Adipocyte (in vitro differentiated cells): Measurements from ENCODE around the gene CA5A.
"Not testable (repeated sequence)": the region's sequence is repeated elsewhere in the genome, so short reads cannot be mapped to it uniquely, and the experiment has no call there.

Source experiments
- DNase-seq: peaks from one replicate; pipeline ENCODE4 v3.0.0-alpha.2; 2015; ENCODE audit warnings: low read depth
- H3K27me3 ChIP-seq: replicated peaks from 2 replicates; pipeline ENCODE4 v1.7.0; 2013; ENCODE audit warnings: mild to moderate bottlenecking, low read length, moderate library complexity; ENCODE audit not compliant: control insufficient read depth, insufficient read depth
- H3K36me3 ChIP-seq: 2 replicates; pipeline ENCODE4 v1.7.0; 2013; ENCODE audit warnings: low read length, mild to moderate bottlenecking, moderate library complexity; ENCODE audit not compliant: control insufficient read depth, insufficient read depth, severe bottlenecking
- H3K4me1 ChIP-seq: 2 replicates; pipeline ENCODE4 v1.7.0; 2013; ENCODE audit warnings: mild to moderate bottlenecking, low read length, moderate library complexity; ENCODE audit not compliant: control insufficient read depth, insufficient read depth
- H3K4me3 ChIP-seq: 2 replicates; pipeline ENCODE4 v1.7.0; 2013; ENCODE audit warnings: mild to moderate bottlenecking, low read length, moderate library complexity
- H3K9ac ChIP-seq: 2 replicates; pipeline ENCODE4 v1.7.0; 2013; ENCODE audit warnings: mild to moderate bottlenecking, low read length, moderate library complexity
- H3K9me3 ChIP-seq: 2 replicates; pipeline ENCODE4 v1.7.0; 2013; ENCODE audit warnings: mild to moderate bottlenecking, low read length, moderate library complexity; ENCODE audit not compliant: control insufficient read depth

CA5A gene

DNA sequence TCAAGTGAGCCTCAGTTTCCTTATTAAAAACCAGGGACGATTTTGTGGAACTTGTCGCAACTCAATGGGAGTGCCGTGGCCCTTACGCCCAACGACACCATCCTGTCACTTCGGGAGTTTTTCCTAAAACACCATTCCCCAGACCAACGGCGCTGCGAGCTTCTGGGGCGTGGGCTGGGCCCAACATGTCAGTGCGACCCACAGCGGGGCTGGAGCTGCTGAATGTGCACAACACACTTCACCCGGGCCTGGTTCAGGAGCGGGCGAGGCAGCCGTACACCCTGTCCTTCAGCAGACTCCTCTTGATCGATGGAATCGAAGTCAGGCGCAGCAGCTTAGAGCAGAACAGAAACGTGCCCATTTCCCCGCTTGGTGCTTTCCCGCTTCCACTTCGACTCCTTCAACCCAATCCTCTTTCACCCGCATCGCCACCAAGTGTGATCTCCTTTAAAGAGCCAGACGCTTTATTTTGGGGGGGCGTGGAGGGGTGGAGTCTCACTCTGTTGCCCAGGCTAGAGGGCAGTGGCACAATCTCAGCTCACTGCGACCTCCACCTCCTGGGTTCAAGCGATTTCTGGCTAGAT is 53.8 kb downstream of the CA5A start:
- Histone ChIP-seq H3K4me3 (no peak overlapping the region), H3K36me3 (no peaks in the 10 kb centered on the region), H3K9me3 (no peaks in the 10 kb centered on the region), H3K4me1 (no peaks in the 10 kb centered on the region), H3K27me3 (peaks cover 37% of the 10 kb centered on the region), H3K9ac (no peak overlapping the region)
- no peak for DNase-seq

DNA sequence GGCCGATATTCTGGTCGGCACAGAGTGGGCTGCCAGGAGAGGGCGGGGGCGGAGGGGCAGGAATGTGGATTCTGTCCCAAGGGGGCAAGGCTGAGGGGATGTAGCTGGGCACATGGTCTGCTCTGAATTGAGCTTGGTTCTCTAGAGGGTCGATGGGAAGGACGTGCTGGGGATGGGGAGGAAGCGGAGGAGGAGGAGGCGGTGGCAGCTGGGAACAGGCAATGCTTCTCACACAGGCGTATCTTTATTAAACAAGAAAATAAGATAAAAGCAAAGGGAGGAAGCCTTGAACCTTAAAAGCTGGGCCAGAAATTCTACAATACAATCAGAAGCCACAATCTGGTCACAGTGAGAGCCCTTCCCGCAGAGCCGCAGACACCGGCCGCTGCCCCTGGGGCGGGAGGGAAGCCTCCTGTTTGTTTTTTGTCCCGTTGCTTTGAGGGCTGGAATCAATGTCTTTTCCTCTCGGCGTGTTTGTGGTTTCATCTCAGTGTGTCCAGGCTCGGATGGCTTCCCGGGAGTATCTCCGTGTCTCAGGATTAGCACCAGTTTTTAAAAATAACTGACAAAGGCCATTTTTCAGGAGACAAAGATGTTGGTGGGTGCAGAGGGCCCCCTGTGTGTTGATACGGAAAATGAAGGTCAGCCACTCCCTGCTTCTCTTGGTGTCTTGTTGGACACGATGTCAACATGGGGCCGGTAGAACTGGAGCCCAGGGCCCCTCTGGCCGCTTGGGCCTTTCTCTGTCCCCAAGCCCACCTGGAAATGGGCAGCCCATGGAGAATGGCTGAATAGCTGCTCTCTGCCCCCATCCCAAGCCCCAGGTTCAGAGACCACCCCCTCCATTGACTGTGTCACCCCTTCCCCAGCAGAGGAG is 54.8 kb downstream of the CA5A start:
- no peaks in the 10 kb centered on the region for H3K9me3 ChIP-seq
- no peak overlapping the region for H3K4me3 ChIP-seq
- H3K9ac ChIP-seq = no peak overlapping the region
- H3K4me1 ChIP-seq = no peaks in the 10 kb centered on the region
- DNase-seq = no peak
- H3K36me3 ChIP-seq = no peaks in the 10 kb centered on the region
- peaks cover 38% of the 10 kb centered on the region for H3K27me3 ChIP-seq

DNA sequence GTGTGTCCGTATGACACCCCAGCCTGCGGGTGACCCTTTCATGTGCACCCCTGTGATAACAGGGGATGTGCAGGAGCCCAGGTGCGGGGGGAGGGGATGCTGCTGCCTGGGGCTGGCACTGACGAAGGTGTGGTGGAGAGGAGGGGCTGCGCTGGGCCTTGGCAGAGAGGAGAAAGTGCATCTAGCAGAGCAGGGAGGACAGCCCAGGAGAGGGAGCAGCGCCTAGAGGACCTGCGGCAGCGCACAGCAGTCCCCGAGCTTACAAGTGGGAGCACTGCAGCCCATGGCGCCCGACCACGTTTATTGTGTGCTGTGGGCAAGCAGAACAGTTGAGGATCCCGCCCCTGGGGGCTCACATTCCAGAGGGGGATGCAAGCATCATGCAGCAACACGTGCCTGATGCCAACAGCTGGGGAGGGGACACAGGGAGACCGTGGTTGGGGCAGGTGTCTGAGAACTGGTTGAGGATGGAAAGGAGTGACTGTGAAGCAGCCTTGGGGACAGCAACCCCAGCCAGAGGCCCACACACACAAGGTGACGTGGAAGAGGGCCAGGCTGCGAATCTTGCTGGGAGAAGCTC is 56.1 kb downstream of the CA5A start:
- DNase-seq = no peak
- no peaks in the 10 kb centered on the region for H3K9me3 ChIP-seq
- H3K4me1 ChIP-seq = no peaks in the 10 kb centered on the region
- no peak overlapping the region for H3K9ac ChIP-seq
- H3K27me3 ChIP-seq = peaks cover 46% of the 10 kb centered on the region
- H3K36me3 ChIP-seq = no peaks in the 10 kb centered on the region
- H3K4me3 ChIP-seq = no peak overlapping the region

DNA sequence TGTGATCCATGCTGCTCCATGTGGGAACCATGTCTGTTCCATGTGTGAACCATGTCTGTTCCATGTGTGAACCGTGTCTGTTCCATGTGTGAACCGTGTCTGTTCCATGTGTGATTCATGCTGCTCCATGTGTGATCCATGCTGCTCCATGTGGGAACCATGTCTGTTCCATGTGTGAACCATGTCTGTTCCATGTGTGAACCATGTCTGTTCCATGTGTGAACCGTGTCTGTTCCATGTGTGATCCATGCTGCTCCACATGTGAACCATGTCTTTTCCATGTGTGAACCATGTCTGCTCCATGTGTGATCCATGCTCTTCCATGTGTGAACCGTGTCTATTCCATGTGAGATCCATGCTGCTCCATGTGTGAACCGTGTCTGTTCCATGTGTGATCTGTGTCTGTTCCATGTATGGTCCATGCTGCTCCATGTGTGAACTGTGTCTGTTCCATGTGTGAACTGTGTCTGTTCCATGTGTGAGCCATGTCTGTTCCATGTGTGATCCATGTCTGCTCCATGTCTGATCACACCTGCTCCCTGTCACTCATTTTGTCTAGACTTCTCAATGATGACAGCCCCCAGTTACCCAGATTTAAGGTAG is 56.8 kb downstream of the CA5A start:
- H3K36me3 ChIP-seq, H3K9ac ChIP-seq, H3K9me3 ChIP-seq, H3K4me1 ChIP-seq, DNase-seq, H3K4me3 ChIP-seq: not testable (repeated sequence)
- peaks cover 53% of the 10 kb centered on the region for H3K27me3 ChIP-seq

DNA sequence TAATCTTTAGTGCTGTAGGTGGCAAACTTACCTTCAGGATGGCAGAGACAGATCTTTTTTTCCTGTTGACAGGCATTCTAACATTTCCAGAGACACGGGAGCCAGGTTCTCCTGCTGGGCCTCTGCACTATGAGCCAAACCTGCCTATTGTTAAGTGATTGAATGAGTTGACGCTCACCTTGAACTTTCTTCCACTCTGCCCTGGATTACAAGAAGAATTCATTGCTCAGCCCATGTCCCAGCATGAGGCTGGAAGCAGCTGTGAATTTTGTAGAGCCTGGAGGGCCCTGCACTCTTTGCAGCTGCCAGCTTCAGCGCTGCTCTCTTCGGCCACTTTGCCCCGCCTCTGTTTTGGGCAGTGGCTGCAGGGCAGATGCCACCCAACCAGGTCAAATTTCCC is 57.6 kb downstream of the CA5A start:
- DNase-seq = no peak

DNA sequence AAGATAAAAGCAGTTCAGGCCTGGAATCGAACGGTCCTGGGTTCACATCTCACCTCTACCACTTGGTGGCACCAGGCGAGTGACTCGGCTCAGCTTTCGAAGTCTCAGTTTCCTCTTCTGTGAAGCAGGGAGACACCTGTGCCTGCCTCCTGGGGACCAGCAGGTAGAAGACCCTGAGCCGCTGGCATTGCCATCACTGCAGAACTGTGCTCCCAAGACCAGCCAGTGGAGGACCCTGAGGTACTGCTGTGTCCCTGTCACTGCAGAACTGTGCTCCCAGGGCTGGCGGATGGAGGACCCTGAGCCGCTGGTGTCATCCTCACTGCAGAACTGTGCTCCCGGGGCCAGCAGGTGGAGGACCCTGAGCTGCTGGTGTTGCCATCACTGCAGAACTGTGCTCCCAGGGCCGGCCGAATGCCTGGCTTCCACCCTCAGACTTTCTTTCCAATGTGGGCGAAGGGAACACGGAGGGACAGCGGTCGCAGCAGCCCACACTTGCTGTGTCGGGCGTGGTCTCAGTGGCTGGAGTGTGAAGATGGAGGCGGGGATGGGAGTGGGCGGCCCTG is 58.3 kb downstream of the CA5A start:
- Histone ChIP-seq H3K9ac (no peak overlapping the region), H3K4me1 (no peaks in the 10 kb centered on the region), H3K4me3 (no peak overlapping the region), H3K9me3 (no peaks in the 10 kb centered on the region), H3K36me3 (no peaks in the 10 kb centered on the region), H3K27me3 (peaks cover 56% of the 10 kb centered on the region)
- DNase-seq = no peak

More for the DNA sequence above, 57.6 kb downstream of the CA5A start:
- H3K4me3 ChIP-seq = no peak overlapping the region
- no peaks in the 10 kb centered on the region for H3K4me1 ChIP-seq
- no peaks in the 10 kb centered on the region for H3K9me3 ChIP-seq
- H3K9ac ChIP-seq = no peak overlapping the region
- H3K27me3 ChIP-seq = peaks cover 56% of the 10 kb centered on the region
- H3K36me3 ChIP-seq = no peaks in the 10 kb centered on the region

DNA sequence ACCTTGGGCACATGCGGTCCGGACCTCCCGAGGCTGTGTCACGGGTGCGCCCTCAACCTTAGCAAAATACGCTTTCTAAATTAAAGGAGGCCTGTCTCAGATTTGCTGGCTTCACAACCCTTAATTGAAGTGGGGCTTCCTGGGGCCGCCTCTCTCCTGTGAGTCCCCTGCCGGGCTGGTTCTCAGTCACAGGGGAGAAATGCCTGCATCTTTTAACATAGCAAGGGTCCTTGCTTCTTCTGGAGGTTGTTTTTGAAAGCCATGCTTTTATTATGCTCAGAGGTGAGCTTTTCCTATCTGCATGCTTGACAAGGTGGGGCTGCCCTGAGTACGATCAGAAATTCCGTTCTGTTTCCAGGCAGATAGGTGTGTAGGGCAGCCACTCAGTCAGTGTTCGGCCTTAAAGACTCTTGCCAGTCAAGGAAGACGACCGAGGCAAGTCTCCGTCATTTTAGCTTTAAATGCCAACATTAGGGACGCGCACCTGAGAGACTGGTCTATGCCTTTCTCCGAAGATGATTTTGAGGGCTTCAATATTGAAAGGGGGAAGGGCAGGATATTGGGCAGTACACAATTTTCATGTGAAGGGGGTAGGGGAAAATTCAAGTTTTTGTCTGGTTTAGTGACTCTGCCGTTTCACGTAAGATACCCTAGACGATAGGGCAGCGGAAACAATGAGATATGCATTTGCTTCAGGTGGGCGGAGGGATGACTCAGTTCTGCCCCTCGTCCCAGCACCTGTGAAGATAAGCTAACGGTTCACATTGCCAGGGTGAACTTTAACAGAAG is 61.5 kb downstream of the CA5A start:
- no peaks in the 10 kb centered on the region for H3K36me3 ChIP-seq
- DNase-seq = no peak
- peaks cover 35% of the 10 kb centered on the region for H3K27me3 ChIP-seq
- no peaks in the 10 kb centered on the region for H3K9me3 ChIP-seq
- H3K4me1 ChIP-seq = peaks cover 5% of the 10 kb centered on the region
- H3K9ac ChIP-seq = no peak overlapping the region
- no peak overlapping the region for H3K4me3 ChIP-seq

DNA sequence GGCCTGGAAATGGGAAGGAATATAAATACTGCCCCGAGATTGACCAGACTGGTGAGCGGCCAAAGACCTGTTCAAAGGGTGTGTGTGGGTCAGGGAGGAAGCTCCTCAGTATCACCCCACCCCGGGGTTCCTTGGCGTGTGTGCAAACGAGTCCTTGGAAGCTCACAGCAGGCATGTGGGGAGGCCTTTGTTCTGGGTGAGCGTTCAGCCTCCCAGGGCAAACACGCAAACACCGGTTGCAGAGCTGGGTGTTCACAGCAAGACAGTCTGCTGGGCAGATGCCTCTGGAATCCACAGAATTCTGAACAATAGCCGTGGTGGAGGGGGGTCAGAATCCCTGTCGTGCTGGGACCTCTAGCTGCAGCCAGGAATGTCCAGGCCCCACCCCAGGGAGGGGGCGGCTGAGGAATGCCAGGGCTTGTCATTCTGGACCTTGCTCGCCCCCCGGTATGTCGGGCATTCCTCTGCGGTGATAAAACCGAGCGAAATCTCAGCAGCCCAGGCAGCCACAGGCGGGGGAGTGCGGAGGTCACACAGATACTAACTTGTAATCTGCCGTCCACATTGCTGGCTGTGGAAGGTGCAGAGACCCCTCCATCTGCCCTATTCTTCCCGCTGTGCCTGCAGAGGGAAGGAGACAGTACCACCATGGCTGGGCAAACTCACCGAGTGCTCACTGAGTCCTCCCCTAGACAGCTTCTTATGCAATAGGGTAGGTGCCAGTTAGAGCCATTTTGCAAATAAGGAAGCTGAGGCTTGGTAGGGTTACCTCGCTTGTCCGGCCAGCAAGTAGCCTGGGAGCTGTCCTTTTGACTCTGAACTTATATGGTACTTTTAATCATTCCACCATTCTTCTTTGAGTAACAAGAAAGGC is 65.7 kb downstream of the CA5A start:
- not testable (repeated sequence) for H3K9me3 ChIP-seq, H3K4me1 ChIP-seq, H3K36me3 ChIP-seq, H3K4me3 ChIP-seq
- H3K9ac ChIP-seq = peak overlapping the region; percentile 44
- peaks cover 14% of the 10 kb centered on the region for H3K27me3 ChIP-seq
- peak; percentile 75 for DNase-seq

DNA sequence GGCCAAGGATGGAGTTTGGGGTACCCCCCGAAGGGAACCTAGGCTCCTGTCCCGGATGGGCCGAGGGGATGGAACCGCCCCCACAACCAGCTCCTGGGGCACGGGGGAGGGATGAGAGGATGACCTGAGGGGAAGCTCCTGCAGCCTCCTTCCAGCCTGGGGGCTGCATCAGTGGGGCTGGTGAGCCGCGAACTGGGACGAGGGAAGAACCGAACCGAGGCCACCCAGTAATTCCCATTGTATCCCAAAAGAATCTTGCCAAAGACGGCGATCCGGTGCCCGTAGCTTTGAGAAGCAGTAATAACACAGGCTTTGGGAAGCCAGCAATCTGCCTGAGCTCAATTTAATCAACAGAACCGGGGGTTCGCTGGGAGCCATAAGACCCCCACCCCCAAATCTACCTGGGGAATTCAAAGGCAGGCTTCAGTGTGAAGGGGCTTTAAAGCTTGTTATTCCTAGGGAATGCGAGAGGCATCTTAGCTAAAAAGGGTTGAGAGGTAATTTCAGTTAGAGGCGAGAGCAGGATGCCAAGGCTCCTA is 66.4 kb downstream of the CA5A start:
- not testable (repeated sequence) for H3K9me3 ChIP-seq, H3K27me3 ChIP-seq, H3K9ac ChIP-seq, H3K36me3 ChIP-seq, H3K4me3 ChIP-seq, H3K4me1 ChIP-seq, DNase-seq
